Cerebellar nuclear complex (tissue), 1 donor: ENCODE data around the gene KIF9.
"Not testable (repeated sequence)": the region's sequence is repeated elsewhere in the genome, so short reads cannot be mapped to it uniquely, and the experiment has no call there.

ENCODE experiments used
- DNase-seq, 2 experiments: peaks; one replicate each; lab custom pipeline; 2025; lab: John Stamatoyannopoulos, UW

The KIF9 gene, protein sequence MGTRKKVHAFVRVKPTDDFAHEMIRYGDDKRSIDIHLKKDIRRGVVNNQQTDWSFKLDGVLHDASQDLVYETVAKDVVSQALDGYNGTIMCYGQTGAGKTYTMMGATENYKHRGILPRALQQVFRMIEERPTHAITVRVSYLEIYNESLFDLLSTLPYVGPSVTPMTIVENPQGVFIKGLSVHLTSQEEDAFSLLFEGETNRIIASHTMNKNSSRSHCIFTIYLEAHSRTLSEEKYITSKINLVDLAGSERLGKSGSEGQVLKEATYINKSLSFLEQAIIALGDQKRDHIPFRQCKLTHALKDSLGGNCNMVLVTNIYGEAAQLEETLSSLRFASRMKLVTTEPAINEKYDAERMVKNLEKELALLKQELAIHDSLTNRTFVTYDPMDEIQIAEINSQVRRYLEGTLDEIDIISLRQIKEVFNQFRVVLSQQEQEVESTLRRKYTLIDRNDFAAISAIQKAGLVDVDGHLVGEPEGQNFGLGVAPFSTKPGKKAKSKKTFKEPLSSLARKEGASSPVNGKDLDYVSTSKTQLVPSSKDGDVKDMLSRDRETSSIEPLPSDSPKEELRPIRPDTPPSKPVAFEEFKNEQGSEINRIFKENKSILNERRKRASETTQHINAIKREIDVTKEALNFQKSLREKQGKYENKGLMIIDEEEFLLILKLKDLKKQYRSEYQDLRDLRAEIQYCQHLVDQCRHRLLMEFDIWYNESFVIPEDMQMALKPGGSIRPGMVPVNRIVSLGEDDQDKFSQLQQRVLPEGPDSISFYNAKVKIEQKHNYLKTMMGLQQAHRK

DNA sequence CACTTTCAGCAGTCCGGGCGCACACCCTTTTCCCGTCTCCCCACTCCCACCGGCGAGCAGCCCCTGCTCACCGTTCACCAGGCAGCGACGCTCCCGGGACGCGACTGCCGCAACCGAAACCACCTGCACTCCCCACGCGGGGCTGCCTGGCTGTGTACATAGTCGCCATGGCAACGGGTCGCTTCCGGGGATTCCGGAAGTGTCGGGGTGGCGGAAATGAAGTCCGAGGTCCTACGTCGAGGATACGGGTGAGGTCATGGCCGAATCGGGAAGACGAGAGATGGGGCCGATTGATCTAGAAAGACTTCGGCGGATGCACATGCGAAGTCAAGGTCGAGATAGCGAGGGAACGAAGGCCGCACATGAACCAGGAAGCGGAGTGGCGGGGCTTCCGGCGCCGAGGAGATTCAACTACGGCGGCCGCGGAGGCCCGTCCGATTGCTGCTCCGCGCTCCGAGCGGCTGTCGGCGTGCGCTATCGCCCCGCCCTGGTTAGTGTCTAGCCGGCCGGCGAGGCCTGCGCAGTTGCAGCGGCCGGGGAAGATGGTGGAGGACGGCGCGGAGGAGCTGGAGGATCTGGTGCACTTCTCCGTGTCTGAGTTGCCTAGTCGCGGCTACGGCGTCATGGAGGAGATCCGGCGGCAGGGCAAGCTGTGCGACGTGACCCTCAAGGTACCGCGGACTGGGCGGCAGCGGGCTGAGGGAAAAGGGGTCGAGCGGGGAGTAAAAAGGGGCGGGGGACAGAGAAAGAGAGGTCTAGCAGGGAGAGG lies at the start of gene KIF9, which contains the start of gene KLHL18:
TSS of gene KIF9 (minus strand) at position 376 of the 769 bp plus-strand sequence. CDS start 5,425 bp downstream, outside the sequence.
TSS of gene KLHL18 (plus strand) at position 521 of the 769 bp plus-strand sequence. CDS start at position 543, 22 bp downstream.
- peak in 1 of 2 experiments; percentile 83 for DNase-seq

DNA sequence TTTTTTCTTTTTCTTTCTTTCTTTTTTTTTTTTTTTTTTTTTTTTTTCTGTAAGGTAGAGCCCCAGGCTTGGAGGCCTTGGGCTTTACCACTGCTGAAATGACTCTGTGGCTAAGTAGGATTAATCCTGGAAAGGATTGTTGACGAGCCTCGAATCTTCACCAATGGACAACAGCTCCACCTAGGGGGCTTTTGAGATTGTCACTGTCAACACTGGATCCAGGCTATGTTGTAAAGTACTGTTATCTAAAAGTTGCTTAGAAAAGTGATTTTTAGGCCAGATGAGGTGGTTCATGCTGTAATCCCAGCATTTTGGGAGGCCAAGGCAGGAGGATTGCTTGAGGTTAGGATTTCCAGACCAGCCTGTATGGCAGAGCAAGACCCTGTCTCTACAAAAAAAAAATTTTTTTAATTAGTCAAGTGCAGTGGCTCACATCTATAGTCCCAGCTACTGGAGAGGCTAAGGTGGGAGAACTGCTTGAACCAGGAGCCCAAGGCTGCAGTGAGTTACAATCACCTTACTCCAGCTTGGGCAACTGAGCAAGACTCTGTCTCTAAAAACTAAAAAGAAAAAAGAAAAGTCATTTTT lies 41.8 kb upstream of the KIF9 start:
- peak in 1 of 2 experiments; percentile 3 for DNase-seq

DNA sequence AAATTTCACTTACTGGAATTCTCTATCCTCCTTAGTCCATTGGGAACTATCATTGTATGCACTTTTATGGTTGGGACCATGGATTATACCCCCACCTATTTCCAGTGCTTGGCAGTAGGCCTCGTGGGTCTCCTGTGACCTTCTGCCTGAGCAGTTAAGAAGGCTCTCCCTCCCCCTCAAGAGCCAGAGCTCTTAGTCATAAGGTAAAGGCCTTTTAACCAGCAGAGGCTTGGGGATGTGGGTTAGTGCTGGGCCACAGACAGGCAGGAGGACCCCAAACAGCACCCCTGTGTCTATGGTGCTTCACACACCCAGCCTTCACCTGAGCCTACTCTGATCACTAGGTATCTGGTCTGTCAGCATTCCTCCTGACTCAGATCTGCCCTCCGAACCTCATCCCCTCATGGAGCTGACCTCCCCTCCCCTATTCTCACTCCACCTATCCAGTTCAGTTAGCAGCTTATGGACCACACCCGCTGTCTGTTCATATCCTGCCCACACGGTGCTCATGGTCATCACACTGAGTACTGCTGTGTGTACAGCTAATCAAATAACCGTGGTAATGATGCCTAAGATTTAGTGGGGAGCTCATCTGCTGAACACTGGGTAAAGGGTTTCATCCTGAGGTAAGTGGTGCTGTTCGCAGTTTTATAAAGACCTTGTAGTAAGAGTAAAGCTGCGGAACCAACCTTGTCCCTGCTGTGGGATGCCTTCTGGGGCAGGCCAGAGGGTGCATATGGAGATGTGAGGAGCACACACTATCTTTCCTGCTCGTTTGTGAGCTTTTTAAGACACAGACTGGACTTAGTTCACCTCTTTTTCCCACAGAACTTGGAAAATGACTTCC lies 41.1 kb upstream of the KIF9 start:
- DNase-seq, result no peak

DNA sequence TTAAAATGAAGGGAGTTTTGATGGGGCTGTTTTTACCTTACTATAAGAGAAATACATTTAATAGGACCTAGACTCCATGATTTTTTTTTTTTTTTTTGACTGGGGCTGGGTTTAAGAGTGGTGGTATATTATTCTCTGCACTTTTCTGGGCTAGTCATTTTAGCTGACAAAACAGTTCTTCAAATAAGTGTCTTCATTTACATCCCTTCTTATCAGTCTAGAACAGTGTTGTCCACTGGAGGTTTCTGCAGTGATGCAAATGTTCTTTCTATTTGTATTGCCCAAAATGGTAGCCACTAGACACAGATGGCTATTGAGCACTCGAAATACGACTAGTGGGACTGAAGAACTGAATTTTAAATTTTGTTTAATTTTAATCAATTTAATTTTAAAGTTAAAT lies 37.4 kb upstream of the KIF9 start:
- DNase-seq, result no peak

DNA sequence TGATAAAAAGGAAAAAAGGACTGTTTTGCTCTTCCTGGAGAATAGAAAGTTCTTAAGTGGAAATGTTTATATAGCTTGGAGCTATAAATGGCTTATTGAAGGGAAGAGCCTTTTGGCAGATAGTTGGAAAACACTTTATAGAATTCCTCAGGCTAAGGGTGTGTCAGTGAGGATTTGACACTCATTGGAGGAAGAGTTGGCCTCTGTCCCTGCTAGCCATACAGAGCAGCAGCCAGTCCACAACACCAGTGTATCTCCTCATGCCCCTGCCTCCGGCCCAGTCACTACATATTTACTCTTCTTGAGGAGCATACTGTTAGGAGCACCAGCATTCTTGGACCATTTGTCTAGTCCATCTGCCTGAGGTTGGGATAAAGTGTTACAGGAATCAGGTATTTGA lies 36.3 kb upstream of the KIF9 start:
- DNase-seq, result no peak

DNA sequence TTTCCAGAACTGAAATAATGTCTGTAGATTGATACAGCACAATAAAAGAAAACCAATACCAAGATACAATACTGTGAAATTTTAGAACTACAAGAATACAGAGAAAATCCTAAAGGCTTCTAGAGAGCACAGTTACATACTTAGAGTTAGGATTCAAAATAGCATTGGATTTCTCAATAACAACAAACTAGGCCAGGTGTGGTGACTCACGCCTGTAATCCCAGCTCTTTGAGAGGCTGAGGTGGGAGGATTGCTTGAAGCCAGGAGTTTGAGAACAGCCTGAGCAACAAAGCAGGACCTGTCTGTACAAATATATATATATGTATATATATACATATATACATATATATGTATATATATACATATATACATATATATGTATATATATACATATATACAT lies 33.6 kb upstream of the KIF9 start:
- DNase-seq, result not testable (repeated sequence)

DNA sequence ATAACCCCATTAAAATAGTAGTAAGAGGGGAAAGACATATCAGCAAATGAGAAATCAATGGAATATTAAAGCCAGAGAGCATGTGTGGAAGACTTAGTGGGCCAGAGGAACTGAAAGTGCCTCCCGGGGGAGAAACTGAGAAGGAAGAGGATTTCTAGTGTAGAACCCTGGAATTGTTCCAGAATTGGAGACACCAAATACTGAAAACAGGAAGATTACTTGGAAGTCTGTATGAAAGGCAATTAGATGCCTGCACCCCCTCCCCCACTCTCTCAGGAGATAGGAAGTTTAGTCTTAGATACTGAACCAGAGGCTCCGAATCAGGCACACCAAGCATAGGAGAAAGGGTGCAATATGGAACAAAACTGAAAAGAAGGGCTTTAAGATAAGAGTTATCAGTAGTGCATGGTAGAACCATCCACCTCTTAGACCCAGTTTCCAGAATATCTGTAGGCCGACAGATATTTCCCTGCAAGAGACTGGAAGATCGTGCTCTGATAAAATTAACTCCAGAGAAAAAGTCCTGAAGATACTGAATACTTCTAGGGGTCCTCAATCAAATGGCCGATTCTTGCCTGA lies 32.6 kb upstream of the KIF9 start:
- DNase-seq, result no peak

DNA sequence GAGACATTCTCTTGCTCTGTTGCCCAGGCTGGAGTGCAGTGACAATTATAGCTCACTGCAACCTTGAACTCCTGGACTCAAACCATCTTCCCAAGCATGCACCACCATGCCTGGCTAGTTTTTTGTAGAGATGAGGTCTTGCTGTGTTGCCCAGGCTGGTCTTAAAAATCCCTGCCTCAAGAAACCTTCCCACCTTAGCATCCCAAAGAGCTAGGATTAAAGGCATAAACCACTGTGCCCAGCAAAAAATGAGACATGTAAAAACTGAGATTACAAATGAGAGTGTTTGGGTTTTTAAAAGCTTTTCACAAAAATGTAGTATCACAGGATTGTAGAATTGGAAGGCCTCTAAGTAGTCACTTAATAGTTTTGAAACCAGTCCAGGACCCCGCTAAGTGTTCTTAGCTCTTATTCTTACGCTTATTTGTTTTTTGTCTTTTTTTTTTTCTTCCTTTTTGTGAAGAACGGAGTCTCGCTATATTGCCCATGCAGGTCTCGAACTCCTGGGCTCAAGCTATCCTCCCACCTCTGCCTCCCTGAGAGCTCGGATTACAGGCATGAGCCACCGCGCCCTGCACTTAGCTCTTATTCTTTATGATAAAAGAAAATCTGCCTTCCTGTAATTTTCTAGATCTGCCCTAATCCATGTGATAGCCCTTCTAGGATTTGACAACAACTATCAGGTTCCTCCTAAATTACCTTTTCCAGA lies 31.6 kb upstream of the KIF9 start:
- no peak for DNase-seq

DNA sequence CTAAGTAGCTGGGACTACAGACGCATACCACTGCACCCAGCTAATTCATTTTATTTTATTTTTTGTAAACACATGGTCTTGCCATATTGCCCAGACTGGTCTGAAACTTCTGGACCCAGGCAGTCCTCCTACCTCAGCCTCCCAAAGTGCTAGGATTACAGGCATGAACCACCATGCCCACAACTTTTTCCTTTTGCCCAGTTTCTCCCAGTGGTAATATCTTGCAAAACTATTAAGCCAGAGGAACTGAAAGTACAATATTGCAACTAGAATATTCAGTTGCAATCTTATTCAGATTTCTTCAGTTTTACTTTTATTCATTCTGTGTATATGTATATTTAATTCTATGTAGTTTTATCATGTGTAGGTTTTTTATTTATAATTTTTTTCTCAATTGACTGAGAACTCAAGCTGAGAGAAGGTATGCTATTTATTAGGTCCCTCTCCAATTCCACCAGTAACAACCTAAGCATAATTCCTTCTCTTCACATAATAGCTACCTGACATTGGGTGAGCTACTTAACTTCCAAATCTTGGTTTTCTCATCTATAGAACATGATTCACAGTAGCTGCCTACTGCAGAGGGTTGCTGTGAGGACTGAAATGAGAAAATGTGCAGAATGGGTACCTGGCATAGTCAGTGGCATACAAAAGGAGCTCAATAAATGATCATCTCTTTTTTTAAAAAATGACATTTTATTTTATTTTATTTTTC lies 30.9 kb upstream of the KIF9 start:
- no peak for DNase-seq

DNA sequence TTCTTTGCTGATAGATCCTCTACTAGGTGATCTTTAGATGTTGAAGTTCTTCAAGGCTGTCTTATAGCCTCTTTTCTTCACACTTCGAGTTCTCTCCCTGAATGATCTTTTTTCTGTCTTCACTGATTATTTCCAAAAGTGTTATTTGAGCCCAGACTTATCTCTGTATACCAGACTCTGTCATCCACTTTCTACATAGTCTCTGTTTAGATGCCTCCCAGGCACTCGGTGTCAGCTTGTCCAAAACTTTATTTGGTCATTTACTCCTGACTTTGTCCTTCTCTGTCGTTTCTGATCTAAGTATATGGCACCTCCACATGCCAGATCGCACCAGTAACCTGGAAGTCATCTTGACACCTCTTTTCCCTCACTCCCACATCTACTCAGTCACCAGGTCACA lies 27.8 kb upstream of the KIF9 start:
- DNase-seq, result no peak

DNA sequence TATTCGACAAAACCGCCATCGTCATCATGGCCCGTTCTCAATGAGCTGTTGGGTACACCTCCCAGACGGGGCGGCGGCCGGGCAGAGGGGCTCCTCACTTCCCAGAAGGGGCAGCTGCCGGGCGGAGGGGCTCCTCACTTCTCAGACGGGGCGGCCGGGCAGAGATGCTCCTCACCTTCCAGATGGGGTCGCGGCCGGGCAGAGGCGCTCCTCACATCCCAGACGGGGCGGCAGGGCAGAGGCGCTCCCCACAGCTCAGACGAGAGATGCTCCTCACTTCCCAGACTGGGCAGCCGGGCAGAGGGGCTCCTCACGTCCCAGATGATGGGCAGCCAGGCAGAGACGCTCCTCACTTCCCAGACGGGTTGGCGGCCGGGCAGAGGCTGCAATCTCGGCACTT lies 26.6 kb upstream of the KIF9 start:
- not testable (repeated sequence) for DNase-seq

DNA sequence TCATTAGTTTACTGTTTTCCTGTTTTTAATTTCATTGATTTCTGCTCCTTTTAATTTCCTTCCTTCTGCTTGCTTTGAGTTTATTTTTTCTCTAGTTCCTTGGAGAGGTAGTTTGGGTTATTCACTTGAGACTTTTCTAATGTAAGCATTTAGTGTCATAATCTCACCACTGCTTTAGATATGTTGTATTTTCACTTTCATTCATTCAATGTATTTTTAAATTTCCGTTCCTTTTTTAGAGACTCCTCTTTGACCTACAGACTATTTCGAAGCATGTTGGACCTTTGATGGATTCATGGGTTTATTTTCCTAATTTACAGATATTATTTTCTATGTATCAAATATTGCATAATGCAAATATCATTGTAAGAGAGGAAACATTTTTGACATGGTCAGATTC lies 23.4 kb upstream of the KIF9 start:
- DNase-seq, result no peak

DNA sequence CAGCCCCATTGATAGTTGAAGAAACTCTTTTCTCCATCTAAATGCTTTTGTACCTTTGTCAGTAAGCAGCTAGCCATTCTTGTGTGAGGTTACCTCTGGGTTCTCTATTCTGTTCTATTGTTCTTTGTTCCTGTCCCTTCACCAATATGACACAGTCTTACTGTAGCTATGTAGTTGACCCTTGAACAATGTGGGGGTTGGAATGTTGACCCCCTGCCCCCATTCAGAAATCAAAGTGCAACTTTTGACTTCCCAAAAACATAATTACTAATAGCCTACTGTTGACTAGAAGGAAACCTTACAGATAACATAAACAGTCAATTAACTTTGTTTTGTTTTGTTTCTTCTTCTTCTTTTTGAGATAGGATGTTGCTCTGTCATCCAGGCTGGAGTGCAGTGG lies 18.9 kb upstream of the KIF9 start:
- DNase-seq, result no peak

DNA sequence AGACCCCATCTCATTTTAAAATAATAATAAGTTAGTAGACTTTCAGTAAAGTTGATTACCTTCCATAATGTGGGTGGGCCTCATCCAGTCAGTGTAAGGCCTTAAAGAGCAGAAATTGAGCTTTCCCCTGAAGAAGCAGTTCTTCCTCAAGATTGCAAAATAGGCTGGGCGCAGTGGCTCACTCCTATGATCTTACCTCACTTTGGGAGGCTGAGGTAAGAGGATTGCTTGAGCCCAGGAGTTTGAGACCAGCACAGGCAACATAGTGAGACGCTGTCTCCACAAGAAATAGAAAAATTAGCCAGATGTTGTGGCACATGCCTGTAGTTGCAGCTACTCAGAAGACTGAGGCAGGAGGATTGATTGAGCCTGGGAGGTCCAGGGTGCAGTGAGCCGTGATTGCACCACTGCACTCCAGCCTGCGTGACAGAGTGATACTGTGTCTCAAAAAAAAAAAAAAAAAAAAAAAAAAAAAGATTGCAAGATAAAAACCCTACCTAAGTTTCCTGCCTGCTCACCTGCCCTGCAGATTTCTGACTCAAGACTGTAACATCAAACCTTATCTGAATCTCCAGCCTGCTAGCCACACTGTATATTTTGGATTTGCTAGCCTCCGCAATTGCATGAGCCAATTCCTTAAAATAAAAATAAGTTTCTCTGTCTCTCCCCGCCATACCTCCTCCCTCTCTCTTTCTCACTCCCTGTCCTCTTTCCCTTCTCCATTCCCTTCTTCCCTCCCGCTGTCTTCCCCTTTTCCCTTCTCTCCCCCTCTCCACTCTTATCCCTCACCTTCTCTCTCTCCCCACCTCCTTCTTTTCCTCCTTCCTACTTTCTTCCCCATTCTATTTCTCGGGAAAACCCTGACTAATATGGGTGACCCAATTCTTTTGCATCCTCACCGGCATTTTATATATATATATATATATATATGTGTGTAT lies 17.1 kb upstream of the KIF9 start:
- no peak for DNase-seq

DNA sequence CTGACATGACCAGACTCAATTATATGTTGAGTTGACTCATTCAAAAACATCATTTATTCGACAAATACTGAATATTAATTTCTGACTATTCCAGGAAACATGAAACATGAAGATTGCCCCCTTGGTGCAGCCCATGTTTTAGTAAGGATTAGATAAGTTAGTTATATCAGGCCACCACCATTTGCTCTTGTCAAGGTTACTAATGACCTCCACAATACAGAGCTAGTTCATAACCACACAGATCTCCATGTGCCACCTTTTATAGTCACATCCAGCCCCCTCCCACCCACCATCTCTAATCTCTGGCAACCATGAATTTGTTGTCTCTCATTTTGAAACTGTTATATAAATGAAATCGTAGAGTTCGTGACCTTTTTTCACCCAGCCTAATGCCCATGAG lies 15.8 kb upstream of the KIF9 start:
- no peak for DNase-seq

DNA sequence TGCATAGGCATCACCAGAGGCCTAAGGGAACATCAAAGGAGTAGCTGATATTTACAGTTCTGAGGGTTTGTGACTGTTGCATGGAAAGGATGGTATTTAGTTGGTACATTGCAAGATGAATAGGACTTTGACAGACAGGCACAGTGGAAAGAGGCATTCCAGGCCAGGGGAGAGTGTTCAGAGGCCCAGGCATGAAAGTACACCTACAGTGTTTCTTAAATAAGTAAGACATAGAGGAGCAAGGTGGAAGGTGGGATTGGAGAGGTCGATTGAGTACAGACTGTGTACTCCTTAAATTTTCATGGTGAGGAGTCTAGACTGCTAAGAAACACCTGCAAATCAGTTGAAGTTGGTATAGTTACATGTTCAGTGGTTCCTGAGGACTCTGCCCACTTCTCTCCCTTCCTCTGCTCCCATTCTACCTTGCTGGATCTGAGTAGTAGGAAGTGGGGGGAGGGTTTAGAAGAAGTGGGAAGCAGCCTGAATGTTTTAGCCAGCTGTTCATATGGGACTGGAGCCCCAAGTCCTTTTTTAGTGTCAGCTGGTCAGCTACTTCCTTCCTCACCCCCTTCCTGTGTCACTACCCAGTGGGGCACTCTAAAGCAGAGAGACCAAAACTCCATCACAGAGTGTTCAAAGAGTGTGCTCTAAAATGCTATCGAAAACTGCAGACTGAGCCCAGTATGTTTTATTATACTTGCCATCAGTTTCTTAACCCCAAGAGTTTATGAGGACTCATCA lies 14.1 kb upstream of the KIF9 start:
- DNase-seq, result no peak

DNA sequence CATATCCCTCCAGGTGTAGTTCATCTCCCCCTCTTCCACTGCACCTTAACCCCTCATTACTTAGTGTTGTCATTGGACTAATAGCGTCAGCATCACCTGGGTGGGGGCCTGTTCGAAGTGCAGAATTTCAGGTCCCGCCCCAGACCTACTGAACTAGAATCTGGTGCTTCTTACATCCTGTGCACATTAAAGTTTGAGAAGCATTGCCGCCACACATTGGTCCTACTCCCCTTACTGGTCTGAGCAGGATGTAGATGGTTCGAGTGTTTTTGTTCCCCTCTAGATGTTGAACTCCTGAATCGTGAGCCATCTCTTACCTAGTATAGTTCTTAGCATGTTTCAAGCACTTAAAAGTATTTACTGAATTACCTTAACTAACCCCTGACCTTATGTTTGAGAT lies 13.4 kb upstream of the KIF9 start:
- DNase-seq, result no peak
